PC-9 (cell line): ENCODE results near the gene PPEF1.

ENCODE experiments used
- CTCF ChIP-seq: fragments of 200-600 bp; sonication (generic); conservative IDR thresholded peaks from 2 replicates; pipeline ENCODE4 v1.6.1; 2017; ENCODE audit warnings: mixed run types, antibody characterized with exemption, mild to moderate bottlenecking, moderate library complexity
- EZH2 ChIP-seq: fragments of 200-600 bp; sonication (generic); IDR thresholded peaks from 2 replicates; pipeline ENCODE4 v1.8.0; 2017; ENCODE audit warnings: antibody characterized with exemption, low read depth

GRCh38 chrX:18856645-18856997 lies 149.2 kb downstream of the PPEF1 start:
- TF ChIP-seq CTCF: no peak
- TF ChIP-seq EZH2: no peak
